ENCODE measurements around the gene SLC46A1. TPM values are rescaled to one million over a fixed set of nuclear protein-coding genes. Genes with fewer than 3 reads are reported as not detected.
A peak's percentile ranks its signal among the peaks of the same experiment; 100 is the strongest.

SLC46A1 gene
- total and polyA plus RNA-seq, 2 of the 13 experiments (the other 11 are each of a cell fraction or from before 2014, with no cell fraction given): 19.6 to 22.6 TPM

DNA sequence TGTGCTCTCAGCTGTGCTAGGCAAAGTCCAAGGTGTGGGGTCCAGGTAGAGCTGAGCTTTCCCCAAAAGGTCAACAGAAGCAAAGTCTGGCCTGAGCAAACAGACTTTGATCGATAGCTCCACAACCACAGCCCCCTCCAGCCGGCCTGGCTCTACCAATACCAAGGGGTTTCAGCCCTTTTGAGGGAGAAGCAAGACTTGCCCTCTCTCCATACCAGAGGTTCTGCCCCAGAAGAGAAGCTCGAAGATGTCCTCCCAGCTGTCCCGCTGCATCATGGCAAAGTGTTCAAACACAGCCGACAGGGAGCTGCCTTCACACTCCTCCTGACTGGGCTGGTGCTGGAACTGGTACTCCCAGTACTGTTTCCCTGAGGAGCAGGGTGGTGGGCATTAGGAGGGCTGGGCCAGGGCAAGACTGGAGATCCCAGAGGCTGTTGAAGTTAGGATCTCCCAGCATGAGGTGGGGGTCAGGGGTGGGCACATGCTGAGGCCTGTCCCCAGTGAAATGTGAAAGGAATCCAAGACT is 37.6 kb downstream of the SLC46A1 start (continued):
- TF ChIP-seq ZFP90 (CRISPR knock-in tag; IDR thresholded peaks at IDR 0.05; ENCODE audit: borderline replicate concordance) (peak; percentile 83; the same call in 1 of the 2 replicates), TBL1XR1 (IDR thresholded peaks at IDR 0.05; ENCODE audit: borderline replicate concordance, low read length, partially characterized antibody) (peak; percentile 47), SNAPC4 (CRISPR knock-in tag; IDR thresholded peaks at IDR 0.05) (no peak), ZNF24 (IDR thresholded peaks at IDR 0.05) (no peak), CREBL2 (CRISPR knock-in tag; IDR thresholded peaks at IDR 0.05; ENCODE audit: borderline replicate concordance) (no peak), ADNP (CRISPR knock-in tag; IDR thresholded peaks at IDR 0.05) (no peak), ZKSCAN8 (CRISPR knock-in tag; IDR thresholded peaks at IDR 0.05; ENCODE audit: borderline replicate concordance) (no peak; the same call in 1 of the 2 replicates), NPAS2 (CRISPR knock-in tag; IDR thresholded peaks at IDR 0.05; ENCODE audit: borderline replicate concordance) (no peak), NFE2L2 (IDR thresholded peaks at IDR 0.05; ENCODE audit: low read length) (no peak), MTA1 (CRISPR knock-in tag; IDR thresholded peaks at IDR 0.05; ENCODE audit: borderline replicate concordance) (peak; percentile 94)
- TF ChIP-seq, protein P1, sequence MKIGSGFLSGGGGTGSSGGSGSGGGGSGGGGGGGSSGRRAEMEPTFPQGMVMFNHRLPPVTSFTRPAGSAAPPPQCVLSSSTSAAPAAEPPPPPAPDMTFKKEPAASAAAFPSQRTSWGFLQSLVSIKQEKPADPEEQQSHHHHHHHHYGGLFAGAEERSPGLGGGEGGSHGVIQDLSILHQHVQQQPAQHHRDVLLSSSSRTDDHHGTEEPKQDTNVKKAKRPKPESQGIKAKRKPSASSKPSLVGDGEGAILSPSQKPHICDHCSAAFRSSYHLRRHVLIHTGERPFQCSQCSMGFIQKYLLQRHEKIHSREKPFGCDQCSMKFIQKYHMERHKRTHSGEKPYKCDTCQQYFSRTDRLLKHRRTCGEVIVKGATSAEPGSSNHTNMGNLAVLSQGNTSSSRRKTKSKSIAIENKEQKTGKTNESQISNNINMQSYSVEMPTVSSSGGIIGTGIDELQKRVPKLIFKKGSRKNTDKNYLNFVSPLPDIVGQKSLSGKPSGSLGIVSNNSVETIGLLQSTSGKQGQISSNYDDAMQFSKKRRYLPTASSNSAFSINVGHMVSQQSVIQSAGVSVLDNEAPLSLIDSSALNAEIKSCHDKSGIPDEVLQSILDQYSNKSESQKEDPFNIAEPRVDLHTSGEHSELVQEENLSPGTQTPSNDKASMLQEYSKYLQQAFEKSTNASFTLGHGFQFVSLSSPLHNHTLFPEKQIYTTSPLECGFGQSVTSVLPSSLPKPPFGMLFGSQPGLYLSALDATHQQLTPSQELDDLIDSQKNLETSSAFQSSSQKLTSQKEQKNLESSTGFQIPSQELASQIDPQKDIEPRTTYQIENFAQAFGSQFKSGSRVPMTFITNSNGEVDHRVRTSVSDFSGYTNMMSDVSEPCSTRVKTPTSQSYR (CRISPR knock-in tag; IDR thresholded peaks at IDR 0.05; ENCODE audit: borderline replicate concordance): peak; percentile 89
- TF ChIP-seq, protein P2, sequence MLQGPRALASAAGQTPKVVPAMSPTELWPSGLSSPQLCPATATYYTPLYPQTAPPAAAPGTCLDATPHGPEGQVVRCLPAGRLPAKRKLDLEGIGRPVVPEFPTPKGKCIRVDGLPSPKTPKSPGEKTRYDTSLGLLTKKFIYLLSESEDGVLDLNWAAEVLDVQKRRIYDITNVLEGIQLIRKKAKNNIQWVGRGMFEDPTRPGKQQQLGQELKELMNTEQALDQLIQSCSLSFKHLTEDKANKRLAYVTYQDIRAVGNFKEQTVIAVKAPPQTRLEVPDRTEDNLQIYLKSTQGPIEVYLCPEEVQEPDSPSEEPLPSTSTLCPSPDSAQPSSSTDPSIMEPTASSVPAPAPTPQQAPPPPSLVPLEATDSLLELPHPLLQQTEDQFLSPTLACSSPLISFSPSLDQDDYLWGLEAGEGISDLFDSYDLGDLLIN (CRISPR knock-in tag; IDR thresholded peaks at IDR 0.05; ENCODE audit: borderline replicate concordance): no peak
- TF ChIP-seq, protein P3, sequence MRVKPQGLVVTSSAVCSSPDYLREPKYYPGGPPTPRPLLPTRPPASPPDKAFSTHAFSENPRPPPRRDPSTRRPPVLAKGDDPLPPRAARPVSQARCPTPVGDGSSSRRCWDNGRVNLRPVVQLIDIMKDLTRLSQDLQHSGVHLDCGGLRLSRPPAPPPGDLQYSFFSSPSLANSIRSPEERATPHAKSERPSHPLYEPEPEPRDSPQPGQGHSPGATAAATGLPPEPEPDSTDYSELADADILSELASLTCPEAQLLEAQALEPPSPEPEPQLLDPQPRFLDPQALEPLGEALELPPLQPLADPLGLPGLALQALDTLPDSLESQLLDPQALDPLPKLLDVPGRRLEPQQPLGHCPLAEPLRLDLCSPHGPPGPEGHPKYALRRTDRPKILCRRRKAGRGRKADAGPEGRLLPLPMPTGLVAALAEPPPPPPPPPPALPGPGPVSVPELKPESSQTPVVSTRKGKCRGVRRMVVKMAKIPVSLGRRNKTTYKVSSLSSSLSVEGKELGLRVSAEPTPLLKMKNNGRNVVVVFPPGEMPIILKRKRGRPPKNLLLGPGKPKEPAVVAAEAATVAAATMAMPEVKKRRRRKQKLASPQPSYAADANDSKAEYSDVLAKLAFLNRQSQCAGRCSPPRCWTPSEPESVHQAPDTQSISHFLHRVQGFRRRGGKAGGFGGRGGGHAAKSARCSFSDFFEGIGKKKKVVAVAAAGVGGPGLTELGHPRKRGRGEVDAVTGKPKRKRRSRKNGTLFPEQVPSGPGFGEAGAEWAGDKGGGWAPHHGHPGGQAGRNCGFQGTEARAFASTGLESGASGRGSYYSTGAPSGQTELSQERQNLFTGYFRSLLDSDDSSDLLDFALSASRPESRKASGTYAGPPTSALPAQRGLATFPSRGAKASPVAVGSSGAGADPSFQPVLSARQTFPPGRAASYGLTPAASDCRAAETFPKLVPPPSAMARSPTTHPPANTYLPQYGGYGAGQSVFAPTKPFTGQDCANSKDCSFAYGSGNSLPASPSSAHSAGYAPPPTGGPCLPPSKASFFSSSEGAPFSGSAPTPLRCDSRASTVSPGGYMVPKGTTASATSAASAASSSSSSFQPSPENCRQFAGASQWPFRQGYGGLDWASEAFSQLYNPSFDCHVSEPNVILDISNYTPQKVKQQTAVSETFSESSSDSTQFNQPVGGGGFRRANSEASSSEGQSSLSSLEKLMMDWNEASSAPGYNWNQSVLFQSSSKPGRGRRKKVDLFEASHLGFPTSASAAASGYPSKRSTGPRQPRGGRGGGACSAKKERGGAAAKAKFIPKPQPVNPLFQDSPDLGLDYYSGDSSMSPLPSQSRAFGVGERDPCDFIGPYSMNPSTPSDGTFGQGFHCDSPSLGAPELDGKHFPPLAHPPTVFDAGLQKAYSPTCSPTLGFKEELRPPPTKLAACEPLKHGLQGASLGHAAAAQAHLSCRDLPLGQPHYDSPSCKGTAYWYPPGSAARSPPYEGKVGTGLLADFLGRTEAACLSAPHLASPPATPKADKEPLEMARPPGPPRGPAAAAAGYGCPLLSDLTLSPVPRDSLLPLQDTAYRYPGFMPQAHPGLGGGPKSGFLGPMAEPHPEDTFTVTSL (CRISPR knock-in tag; IDR thresholded peaks at IDR 0.05; ENCODE audit: borderline replicate concordance): peak; percentile 81
